K562 (cell line): ENCODE measurements around the gene ZNF514. TPM values are rescaled to one million over a fixed set of nuclear protein-coding genes. Genes with fewer than 3 reads are reported as not detected.

Experiments used
- ARHGAP35 ChIP-seq: fragments of 450-650 bp; IDR thresholded peaks from 2 replicates; pipeline ENCODE4 v1.6.1; 2018; ENCODE audit not compliant: partially characterized antibody
- BDP1 ChIP-seq: IDR thresholded peaks from 3 replicates; pipeline ENCODE4 v1.6.1; 2011; ENCODE audit not compliant: insufficient read length, insufficient read depth
- CBX8 ChIP-seq: fragments of 200-600 bp; sonication (generic); IDR thresholded peaks from 2 replicates; pipeline ENCODE4 v1.6.1; 2012; ENCODE audit warnings: borderline replicate concordance, mixed run types, low read depth, mild to moderate bottlenecking, moderate library complexity, mixed read lengths, low read length, control low read depth, inconsistent platforms; ENCODE audit not compliant: poor library complexity, severe bottlenecking; ENCODE audit errors: extremely low read depth
- COPS2 ChIP-seq: fragments of 450-650 bp; conservative IDR thresholded peaks from 2 replicates; pipeline ENCODE4 v1.6.1; 2016; ENCODE audit warnings: mild to moderate bottlenecking, moderate library complexity
- FOXM1 ChIP-seq, 2 experiments: fragments of 450-650 bp in 1 of 2; sonication (generic) in 1 of 2; formaldehyde crosslinking in 1 of 2; IDR thresholded peaks; 2 replicates each; pipeline versions ENCODE4 v1.6.1 to v1.9.0; 2017 to 2022; ENCODE audit warnings: low read depth in 2 of 2, mild to moderate bottlenecking in 2 of 2, missing genetic modification reagents in 1 of 2, moderate library complexity in 1 of 2
- FOXP1 ChIP-seq: sonication (generic); formaldehyde crosslinking; IDR thresholded peaks from 2 replicates; pipeline ENCODE4 v1.8.0; 2022; ENCODE audit warnings: mild to moderate bottlenecking, missing genetic modification reagents
- GTF2B ChIP-seq: IDR thresholded peaks from 2 replicates; pipeline ENCODE4 v1.6.1; 2011; ENCODE audit not compliant: insufficient read length; ENCODE audit errors: extremely low read depth
- ZBTB26 ChIP-seq: fragments of 450-650 bp; formaldehyde crosslinking; IDR thresholded peaks from 2 replicates; pipeline ENCODE4 v1.4.0; 2022; ENCODE audit warnings: missing genetic modification characterization
- ZNF197 ChIP-seq: fragments of 200-800 bp; sonication (Bioruptor generic); IDR thresholded peaks from 2 replicates; pipeline ENCODE4 v1.6.1; 2016; ENCODE audit warnings: low read depth, missing genetic modification characterization, missing compliant biosample characterization
- ZNF217 ChIP-seq: sonication (generic); formaldehyde crosslinking; IDR thresholded peaks from 2 replicates; pipeline ENCODE4 v1.8.0; 2022; ENCODE audit warnings: mild to moderate bottlenecking, missing genetic modification reagents
- ZNF639 ChIP-seq, 2 experiments: fragments of 200-800 bp in 1 of 2; sonication (Bioruptor generic) in 1 of 2; sonication (generic) in 1 of 2; formaldehyde crosslinking in 1 of 2; IDR thresholded peaks in 1 of 2; conservative IDR thresholded peaks in 1 of 2; 2 replicates each; pipeline versions ENCODE4 v1.5.0 to v1.6.1; 2016 to 2020; ENCODE audit warnings: missing compliant biosample characterization in 1 of 2, missing genetic modification characterization in 1 of 2, missing genetic modification reagents in 1 of 2
- ZNF75A ChIP-seq: fragments of 450-650 bp; formaldehyde crosslinking; IDR thresholded peaks from 2 replicates; pipeline ENCODE4 v1.4.0; 2020; ENCODE audit warnings: mild to moderate bottlenecking
- polyA plus RNA-seq, 8 experiments: library from polyadenylated mRNA; depleted of rRNA in 4 of 8; stranded (reverse) in 5 of 8; unstranded in 3 of 8; fragments of >200 nt; fragmentation: Nextera tagmentation in 2 of 8; fragmentation: Illumina TruSeq in 1 of 8; extraction: Ambion mirVana in 2 of 8; extraction: Trizol in 1 of 8; gene quantifications; 2 replicates each; pipeline versions ENCODE4 v1.2.1 to v1.2.3, GENCODE V29; 2011 to 2014; ENCODE audit warnings: inconsistent platforms in 1 of 8, missing spikeins in 1 of 8
- total RNA-seq, 7 experiments: library from RNA; depleted of rRNA in 6 of 7; stranded (reverse); fragments of >200 nt in 6 of 7; fragmentation: Illumina TruSeq in 2 of 7; extraction: Trizol in 2 of 7; gene quantifications; 2 replicates each; pipeline versions ENCODE4 v1.2.1 to v1.2.3, GENCODE V29; 2011 to 2021; ENCODE audit warnings: low replicate concordance in 1 of 7
- TF ChIP-seq, protein P1 (sequence below): sonication (generic); formaldehyde crosslinking; IDR thresholded peaks from 2 replicates; pipeline ENCODE4 v1.8.1; 2022; ENCODE audit warnings: missing genetic modification reagents
- TF ChIP-seq, protein P2 (sequence below): sonication (generic); formaldehyde crosslinking; IDR thresholded peaks from 2 replicates; pipeline ENCODE4 v1.8.0; 2022; ENCODE audit warnings: mild to moderate bottlenecking, missing genetic modification reagents
- TF ChIP-seq, protein P3 (sequence below): sonication (generic); formaldehyde crosslinking; IDR thresholded peaks from 2 replicates; pipeline ENCODE4 v1.8.1; 2023; ENCODE audit warnings: mild to moderate bottlenecking, missing genetic modification reagents

The ZNF514 gene
- total and polyA plus RNA-seq, 9 of the 15 experiments (the other 6 are each of a cell fraction or from before 2014, with no cell fraction given): 7.5 to 17.7 (median 11.4) TPM

DNA sequence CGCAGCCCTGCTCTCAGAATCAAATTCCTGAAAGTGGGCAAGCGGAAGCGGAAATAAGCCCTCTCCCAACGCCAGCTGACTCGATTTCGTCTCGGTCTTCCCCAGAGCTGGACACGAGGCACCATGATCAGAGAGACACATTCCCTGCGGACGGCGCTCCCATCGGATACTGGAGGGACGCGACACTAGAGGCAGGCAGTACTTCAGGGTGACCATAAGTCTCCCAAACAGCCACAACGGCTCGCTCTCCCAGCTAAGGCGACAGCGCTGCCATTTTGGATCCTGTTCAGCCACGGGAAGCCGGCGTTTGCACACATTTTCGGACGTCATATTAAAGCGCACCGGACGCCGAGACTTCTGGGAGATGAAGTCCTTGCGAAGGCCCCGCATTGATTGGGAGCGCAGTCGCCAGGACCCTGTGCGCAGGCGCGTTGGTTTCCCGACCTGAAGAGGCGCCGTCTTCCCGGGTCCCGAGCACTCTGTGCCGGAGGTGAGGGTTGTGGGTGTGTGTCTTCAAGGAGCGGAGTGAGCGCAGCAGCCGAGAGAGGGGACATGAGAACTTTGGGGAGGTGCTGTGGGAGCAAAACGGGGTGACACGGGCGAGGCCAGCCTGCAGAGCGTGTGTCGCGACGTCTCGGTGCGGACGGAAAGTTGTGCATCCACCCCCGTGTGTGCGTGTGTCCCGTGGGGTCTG lies 5.9 kb upstream of the ZNF514 start, which contains the start of gene ZNF2 (continued):
- TF ChIP-seq, protein P1, sequence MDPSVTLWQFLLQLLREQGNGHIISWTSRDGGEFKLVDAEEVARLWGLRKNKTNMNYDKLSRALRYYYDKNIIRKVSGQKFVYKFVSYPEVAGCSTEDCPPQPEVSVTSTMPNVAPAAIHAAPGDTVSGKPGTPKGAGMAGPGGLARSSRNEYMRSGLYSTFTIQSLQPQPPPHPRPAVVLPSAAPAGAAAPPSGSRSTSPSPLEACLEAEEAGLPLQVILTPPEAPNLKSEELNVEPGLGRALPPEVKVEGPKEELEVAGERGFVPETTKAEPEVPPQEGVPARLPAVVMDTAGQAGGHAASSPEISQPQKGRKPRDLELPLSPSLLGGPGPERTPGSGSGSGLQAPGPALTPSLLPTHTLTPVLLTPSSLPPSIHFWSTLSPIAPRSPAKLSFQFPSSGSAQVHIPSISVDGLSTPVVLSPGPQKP (CRISPR knock-in tag): no peak
- TF ChIP-seq FOXM1 (IDR thresholded peaks at IDR 0.05; ENCODE audit: low read depth) (no peak), FOXM1 (CRISPR knock-in tag; IDR thresholded peaks at IDR 0.05; ENCODE audit: low read depth) (no peak), CBX8 (no peak), ZBTB26 (CRISPR knock-in tag) (peak; percentile 37; the same call in 1 of the 2 replicates), BDP1 (no peak), ARHGAP35 (no peak), ZNF197 (CRISPR knock-in tag) (0 out of 2 replicates have a peak, but pooled peaks have one; percentile 52), COPS2 (no peak), ZNF75A (CRISPR knock-in tag) (no peak), FOXP1 (CRISPR knock-in tag) (no peak; the same call in 1 of the 2 replicates), ZNF217 (CRISPR knock-in tag) (no peak), ZNF639 (CRISPR knock-in tag; conservative IDR thresholded peaks at IDR 0.05 in 1 of 2, IDR thresholded peaks at IDR 0.05 in 1 of 2) (peak in 1 of 2 experiments; percentile 77; a peak in 2 of 4 replicates), GTF2B (no peak)
- TF ChIP-seq, protein P2, sequence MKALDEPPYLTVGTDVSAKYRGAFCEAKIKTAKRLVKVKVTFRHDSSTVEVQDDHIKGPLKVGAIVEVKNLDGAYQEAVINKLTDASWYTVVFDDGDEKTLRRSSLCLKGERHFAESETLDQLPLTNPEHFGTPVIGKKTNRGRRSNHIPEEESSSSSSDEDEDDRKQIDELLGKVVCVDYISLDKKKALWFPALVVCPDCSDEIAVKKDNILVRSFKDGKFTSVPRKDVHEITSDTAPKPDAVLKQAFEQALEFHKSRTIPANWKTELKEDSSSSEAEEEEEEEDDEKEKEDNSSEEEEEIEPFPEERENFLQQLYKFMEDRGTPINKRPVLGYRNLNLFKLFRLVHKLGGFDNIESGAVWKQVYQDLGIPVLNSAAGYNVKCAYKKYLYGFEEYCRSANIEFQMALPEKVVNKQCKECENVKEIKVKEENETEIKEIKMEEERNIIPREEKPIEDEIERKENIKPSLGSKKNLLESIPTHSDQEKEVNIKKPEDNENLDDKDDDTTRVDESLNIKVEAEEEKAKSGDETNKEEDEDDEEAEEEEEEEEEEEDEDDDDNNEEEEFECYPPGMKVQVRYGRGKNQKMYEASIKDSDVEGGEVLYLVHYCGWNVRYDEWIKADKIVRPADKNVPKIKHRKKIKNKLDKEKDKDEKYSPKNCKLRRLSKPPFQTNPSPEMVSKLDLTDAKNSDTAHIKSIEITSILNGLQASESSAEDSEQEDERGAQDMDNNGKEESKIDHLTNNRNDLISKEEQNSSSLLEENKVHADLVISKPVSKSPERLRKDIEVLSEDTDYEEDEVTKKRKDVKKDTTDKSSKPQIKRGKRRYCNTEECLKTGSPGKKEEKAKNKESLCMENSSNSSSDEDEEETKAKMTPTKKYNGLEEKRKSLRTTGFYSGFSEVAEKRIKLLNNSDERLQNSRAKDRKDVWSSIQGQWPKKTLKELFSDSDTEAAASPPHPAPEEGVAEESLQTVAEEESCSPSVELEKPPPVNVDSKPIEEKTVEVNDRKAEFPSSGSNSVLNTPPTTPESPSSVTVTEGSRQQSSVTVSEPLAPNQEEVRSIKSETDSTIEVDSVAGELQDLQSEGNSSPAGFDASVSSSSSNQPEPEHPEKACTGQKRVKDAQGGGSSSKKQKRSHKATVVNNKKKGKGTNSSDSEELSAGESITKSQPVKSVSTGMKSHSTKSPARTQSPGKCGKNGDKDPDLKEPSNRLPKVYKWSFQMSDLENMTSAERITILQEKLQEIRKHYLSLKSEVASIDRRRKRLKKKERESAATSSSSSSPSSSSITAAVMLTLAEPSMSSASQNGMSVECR (CRISPR knock-in tag): peak; percentile 82
- TF ChIP-seq, protein P3, sequence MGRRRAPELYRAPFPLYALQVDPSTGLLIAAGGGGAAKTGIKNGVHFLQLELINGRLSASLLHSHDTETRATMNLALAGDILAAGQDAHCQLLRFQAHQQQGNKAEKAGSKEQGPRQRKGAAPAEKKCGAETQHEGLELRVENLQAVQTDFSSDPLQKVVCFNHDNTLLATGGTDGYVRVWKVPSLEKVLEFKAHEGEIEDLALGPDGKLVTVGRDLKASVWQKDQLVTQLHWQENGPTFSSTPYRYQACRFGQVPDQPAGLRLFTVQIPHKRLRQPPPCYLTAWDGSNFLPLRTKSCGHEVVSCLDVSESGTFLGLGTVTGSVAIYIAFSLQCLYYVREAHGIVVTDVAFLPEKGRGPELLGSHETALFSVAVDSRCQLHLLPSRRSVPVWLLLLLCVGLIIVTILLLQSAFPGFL (CRISPR knock-in tag): no peak
